ENCODE results near the gene GUCA2B.

DNA sequence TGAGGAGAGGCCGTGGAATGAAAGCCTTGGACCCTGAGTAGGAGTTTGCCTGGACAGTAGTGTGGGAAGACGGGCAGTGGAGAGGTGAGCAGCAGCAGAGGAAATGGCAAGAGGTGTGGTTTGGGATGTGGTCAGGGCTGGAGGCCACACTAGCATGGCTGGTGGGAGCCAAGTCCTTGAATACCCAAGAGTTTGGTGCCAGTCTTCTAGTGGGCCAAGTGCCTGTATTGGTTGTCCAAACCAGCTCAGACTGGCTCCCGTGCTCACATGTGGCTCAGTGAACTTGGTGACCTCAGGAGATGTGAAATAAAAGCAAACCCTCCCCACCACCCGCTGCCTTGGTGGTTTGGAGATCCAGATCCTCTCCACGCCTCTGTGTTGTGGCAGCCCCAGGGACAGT is 9.0 kb downstream of the GUCA2B start:
- TF ChIP-seq, protein P1, sequence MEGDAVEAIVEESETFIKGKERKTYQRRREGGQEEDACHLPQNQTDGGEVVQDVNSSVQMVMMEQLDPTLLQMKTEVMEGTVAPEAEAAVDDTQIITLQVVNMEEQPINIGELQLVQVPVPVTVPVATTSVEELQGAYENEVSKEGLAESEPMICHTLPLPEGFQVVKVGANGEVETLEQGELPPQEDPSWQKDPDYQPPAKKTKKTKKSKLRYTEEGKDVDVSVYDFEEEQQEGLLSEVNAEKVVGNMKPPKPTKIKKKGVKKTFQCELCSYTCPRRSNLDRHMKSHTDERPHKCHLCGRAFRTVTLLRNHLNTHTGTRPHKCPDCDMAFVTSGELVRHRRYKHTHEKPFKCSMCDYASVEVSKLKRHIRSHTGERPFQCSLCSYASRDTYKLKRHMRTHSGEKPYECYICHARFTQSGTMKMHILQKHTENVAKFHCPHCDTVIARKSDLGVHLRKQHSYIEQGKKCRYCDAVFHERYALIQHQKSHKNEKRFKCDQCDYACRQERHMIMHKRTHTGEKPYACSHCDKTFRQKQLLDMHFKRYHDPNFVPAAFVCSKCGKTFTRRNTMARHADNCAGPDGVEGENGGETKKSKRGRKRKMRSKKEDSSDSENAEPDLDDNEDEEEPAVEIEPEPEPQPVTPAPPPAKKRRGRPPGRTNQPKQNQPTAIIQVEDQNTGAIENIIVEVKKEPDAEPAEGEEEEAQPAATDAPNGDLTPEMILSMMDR (optimal IDR thresholded peaks at IDR 0.05 in 1 of 3, IDR thresholded peaks at IDR 0.05 in 1 of 3, conservative IDR thresholded peaks at IDR 0.05 in 1 of 3; ENCODE audit: extremely low read depth in 1 of 3, insufficient read depth in 2 of 3, low read length in 3 of 3): no peak
- no peak for TF ChIP-seq EZH2 (IDR thresholded peaks at IDR 0.05; ENCODE audit: low read length)

Data from keratinocyte (primary cell).